Femur (tissue), 1 donor: ENCODE data around the gene ALPI.
"Not testable (repeated sequence)": the region's sequence is repeated elsewhere in the genome, so short reads cannot be mapped to it uniquely, and the experiment has no call there.

Experiments used
- DNase-seq: peaks from one replicate; pipeline ENCODE4 v3.0.0-alpha.2; 2017

ALPI gene

GRCh38 chr2:232443669-232444408 is 12.1 kb upstream of the ALPI start:
- not testable (repeated sequence) for DNase-seq

GRCh38 chr2:232444409-232445148 is 11.4 kb upstream of the ALPI start:
- no peak for DNase-seq

GRCh38 chr2:232445149-232445885 is 10.6 kb upstream of the ALPI start:
- not testable (repeated sequence) for DNase-seq

DNA sequence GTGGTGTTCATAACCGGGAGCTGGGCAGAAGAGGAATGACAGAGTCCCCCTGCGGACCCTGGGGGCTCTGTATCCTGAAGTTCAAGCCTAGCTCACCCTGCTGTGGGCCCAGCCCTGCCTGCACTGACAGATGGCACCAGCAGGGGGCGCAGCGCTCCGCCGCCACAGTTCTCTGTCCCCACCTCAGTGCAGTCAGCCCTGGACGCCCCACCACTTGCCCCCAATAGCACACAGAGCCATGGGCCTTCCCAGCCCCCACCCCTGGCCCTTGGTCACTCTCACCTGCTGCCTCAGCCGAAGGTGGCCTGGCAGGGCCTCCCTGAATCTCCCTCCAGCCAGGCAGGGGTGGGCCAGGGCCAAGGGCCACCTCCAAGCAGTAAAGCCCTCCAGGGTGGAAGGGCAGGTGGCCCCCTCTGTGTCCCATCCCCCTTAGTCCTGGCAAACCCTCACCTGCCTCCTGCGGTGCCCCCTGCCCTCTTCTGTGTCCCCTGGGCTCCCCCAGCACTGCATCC is 9.6 kb upstream of the ALPI start:
- DNase-seq: not testable (repeated sequence)

DNA sequence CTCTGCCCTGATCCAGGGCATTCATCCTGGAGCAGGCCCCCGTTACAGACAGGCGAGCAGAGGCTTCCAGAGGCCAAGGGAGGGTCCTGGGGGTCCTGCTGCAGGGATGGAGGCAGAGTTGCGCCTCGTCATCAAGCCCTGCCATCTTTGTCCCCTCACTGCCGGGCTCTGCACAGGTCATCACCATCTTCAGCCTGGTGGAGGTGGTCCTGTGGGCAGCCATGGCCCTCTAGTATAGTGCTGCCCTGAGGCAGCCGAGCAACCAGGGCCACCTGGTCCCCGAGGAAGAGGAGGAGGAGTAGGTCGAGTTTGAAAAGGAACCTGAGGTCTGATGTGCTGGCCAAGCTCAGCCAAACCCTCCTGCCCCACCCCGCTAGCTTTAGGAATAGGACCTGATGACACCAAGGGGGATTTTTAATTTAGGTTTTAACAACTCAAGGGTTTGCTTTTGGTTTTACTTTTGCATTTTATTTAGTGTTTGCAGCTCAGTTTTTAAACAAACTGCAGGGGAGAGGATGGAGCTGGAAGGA is 8.8 kb upstream of the ALPI start:
- no peak for DNase-seq

- DNase-seq: no peak
Measured at GRCh38 chr2:232447638-232448303, 8.2 kb upstream of the ALPI start.

- no peak for DNase-seq
Measured at GRCh38 chr2:232448304-232448690, 7.7 kb upstream of the ALPI start.

GRCh38 chr2:232449964-232450363 is 6.0 kb upstream of the ALPI start:
- DNase-seq: no peak

GRCh38 chr2:232451645-232452044 is 4.3 kb upstream of the ALPI start:
- not testable (repeated sequence) for DNase-seq

DNA sequence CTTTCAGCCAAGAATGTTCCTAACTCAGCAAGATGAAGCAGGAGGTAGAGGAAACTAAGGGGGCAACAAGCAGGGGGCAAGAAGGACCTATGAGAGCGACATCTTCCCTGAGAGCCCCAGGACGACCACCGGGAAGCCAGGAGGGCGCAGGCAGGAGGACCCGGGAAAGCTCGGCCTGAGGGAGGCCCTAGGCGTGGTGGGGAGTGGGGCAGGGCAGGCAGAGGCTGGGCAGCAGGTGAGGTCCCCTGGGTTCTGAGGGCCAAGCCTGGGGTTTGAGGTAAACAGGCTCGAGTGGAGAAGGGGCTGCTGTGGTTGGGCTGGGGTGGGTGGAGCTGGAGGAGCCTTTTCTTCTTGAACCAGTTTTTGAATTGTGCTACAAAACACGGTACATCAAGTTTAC is 1.3 kb upstream of the ALPI start:
- DNase-seq: no peak

- no peak for DNase-seq
Measured at GRCh38 chr2:232456296-232457120, 555 bp downstream of the ALPI start.

GRCh38 chr2:232457121-232458011 is 1.4 kb downstream of the ALPI start:
- no peak for DNase-seq

- no peak for DNase-seq
Measured at GRCh38 chr2:232458051-232458660, 2.2 kb downstream of the ALPI start.

GRCh38 chr2:232458661-232459418 is 2.9 kb downstream of the ALPI start:
- no peak for DNase-seq

DNA sequence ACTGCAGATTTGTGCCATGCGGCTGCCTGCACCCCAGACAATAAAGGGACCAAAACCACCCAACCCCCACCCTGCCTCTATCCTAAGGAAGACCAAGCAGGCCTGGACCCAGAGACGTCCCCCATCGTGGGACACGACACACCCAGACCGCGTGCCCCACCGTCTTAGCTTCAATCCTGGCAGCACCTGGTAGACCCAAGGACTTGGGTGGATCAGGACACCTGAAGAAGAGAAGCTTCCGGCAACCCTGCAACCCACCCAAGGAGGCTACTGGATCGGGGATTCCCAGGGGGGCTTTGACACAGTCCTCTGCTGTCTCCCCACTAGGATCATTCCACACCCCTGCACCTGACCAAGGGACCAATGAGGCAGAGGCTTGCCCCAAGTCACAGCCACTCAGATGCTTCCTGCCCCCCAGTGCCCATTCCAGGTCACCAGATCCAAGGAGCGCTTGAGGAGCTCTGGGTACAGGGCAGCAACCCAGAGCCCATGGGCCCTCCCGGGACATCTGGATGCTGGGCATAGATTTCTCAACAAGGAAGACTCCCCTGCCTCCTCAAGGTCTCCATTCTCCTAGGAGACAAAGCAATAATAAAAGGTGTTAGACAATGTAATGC is 3.6 kb downstream of the ALPI start:
- no peak for DNase-seq

DNA sequence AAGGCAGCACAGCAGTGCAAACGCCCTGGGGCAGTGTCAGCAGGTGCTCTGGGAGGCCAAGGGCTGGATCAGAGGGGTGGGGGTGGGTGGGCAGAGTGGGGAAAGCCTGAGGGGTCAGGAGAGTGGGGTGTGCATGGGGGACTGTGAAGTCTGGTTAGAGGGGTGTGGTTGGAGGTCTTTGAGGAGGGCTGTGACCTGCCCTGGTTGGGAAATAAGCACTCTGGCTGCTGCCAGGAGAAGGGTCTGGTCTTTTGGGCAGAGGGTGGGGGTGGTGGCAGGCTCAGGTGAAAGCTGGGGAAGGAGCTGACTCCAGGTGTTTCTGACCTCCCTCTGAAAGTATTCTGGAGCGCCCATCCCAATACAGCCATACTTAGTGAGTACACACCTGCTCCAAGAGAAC is 4.2 kb downstream of the ALPI start:
- no peak for DNase-seq

DNA sequence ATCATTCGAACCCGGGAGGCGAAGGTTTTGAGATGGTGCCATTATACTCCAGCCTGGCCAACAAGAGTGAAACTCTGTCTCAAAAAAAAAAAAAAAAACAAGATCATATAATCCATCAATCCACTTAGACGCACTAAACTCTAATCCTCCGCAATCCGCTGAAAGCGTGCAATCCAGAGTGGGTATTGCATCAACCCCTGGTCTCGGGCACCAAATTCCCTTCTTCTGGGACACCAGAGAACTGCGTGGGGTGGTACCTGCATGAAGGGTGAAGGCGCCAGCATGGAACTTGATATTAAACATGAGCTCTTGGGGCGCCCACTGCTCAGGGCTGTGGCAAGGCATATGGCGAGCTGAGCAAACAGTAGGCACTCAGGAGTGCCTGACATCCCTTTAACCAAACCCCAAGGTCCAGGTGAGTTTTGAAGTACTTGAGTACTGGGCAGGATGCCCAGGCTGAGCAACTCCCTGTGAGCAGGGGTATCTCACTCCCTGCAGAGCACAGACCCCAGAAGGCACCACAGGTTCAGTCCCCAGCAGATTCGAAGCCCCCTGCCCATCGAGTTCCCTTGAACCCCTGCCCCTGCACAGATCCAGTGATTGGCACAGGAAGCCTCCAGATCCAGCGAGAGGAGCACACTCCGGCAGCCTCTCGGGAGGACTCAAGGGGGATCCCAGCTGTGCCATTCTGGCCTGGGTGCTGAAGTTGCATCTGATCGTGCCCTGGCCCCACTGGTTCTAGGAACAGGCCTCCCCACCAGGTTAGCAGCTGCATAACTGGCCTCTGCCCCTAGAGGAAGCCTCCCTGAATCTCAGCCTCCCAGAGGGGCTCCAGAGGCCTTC is 8.0 kb downstream of the ALPI start:
- DNase-seq: no peak

GRCh38 chr2:232464544-232464885 is 8.6 kb downstream of the ALPI start:
- DNase-seq: no peak
